ENCODE results near the gene TSC22D2.

TSC22D2 gene

GRCh38 chr3:150446470-150446977, 38.4 kb downstream of the TSC22D2 start:
- H3K9me3 ChIP-seq = no peaks in the 10 kb centered on the region
- TF ChIP-seq CTCF (IDR thresholded peaks at IDR 0.05) = no peak
- no peaks in the 10 kb centered on the region for H3K36me3 ChIP-seq
- H3K4me3 ChIP-seq (ENCODE audit: low read depth in 1 of 2, low read length in 1 of 2) = no peak overlapping the region
- no peak overlapping the region for H3K27ac ChIP-seq
- H3K4me1 ChIP-seq (ENCODE audit: control insufficient read depth in 1 of 2, insufficient read depth in 1 of 2, low read depth in 1 of 2, low read length in 1 of 2) = peaks cover 7 to 11% of the 10 kb centered on the region in 2 experiments
- H3K27me3 ChIP-seq = no peaks in the 10 kb centered on the region

GRCh38 chr3:150447084-150447483, 39.0 kb downstream of the TSC22D2 start:
- no peak overlapping the region for H3K4me3 ChIP-seq (ENCODE audit: low read depth in 1 of 2, low read length in 1 of 2)
- H3K4me1 ChIP-seq (ENCODE audit: control insufficient read depth in 1 of 2, insufficient read depth in 1 of 2, low read depth in 1 of 2, low read length in 1 of 2) = peaks cover 7 to 12% of the 10 kb centered on the region in 2 experiments
- no peaks in the 10 kb centered on the region for H3K36me3 ChIP-seq
- no peak overlapping the region for H3K27ac ChIP-seq
- no peaks in the 10 kb centered on the region for H3K27me3 ChIP-seq
- no peak for TF ChIP-seq CTCF (IDR thresholded peaks at IDR 0.05)
- H3K9me3 ChIP-seq = no peaks in the 10 kb centered on the region

GRCh38 chr3:150447631-150448465, 39.8 kb downstream of the TSC22D2 start:
- H3K4me1 ChIP-seq (ENCODE audit: control insufficient read depth in 1 of 2, insufficient read depth in 1 of 2, low read depth in 1 of 2, low read length in 1 of 2) = peaks cover 7 to 12% of the 10 kb centered on the region in 2 experiments
- H3K27ac ChIP-seq = no peak overlapping the region
- TF ChIP-seq CTCF (IDR thresholded peaks at IDR 0.05) = no peak
- no peaks in the 10 kb centered on the region for H3K36me3 ChIP-seq
- no peak overlapping the region for H3K4me3 ChIP-seq (ENCODE audit: low read depth in 1 of 2, low read length in 1 of 2)
- no peaks in the 10 kb centered on the region for H3K9me3 ChIP-seq
- H3K27me3 ChIP-seq = no peaks in the 10 kb centered on the region

DNA sequence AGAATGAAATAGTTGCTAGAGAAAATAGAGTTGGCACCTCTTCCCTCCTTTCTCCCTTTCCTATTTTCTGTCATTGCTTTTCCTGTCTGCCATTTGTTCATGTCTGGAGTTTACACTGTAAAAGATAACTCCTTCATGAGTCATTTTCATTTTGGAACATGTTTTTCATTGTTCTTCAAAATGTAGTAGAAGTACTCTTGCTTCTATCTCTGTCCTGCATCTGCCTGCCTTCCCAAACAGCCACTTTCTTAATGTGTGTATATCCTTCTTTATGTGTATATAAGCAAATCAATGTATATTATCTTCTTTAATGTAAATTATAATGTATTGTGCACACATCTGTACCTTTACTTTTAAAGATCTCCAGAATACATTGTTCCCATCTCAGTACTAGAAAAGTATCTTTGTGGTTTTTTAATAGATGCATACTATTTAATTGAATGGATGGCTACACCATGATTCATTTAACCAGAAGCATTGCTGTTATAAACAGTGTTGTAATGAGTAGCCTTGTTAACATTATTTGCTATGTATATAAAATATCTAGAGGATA, 41.1 kb downstream of the TSC22D2 start:
- no peaks in the 10 kb centered on the region for H3K27me3 ChIP-seq
- peaks cover 7 to 12% of the 10 kb centered on the region in 2 experiments for H3K4me1 ChIP-seq (ENCODE audit: control insufficient read depth in 1 of 2, insufficient read depth in 1 of 2, low read depth in 1 of 2, low read length in 1 of 2)
- no peaks in the 10 kb centered on the region for H3K36me3 ChIP-seq
- no peak for TF ChIP-seq CTCF (IDR thresholded peaks at IDR 0.05)
- no peak overlapping the region for H3K27ac ChIP-seq
- no peak overlapping the region for H3K4me3 ChIP-seq (ENCODE audit: low read depth in 1 of 2, low read length in 1 of 2)
- no peaks in the 10 kb centered on the region for H3K9me3 ChIP-seq

- H3K27me3 ChIP-seq = no peaks in the 10 kb centered on the region
- no peaks in the 10 kb centered on the region for H3K36me3 ChIP-seq
- TF ChIP-seq CTCF (IDR thresholded peaks at IDR 0.05) = no peak
- H3K4me1 ChIP-seq (ENCODE audit: control insufficient read depth in 1 of 2, insufficient read depth in 1 of 2, low read depth in 1 of 2, low read length in 1 of 2) = peaks cover 7 to 12% of the 10 kb centered on the region in 2 experiments
- H3K4me3 ChIP-seq (ENCODE audit: low read depth in 1 of 2, low read length in 1 of 2) = no peak overlapping the region
- peak overlapping the region; percentile 7 for H3K27ac ChIP-seq
- no peaks in the 10 kb centered on the region for H3K9me3 ChIP-seq
Measured at GRCh38 chr3:150450916-150451315, 42.8 kb downstream of the TSC22D2 start.
